Lung (tissue), 12 donors: Measurements from ENCODE around the gene XRCC6. TPM values are rescaled to one million over a fixed set of nuclear protein-coding genes. Genes with fewer than 3 reads are reported as not detected.
A peak's percentile ranks its signal among the peaks of the same experiment; 100 is the strongest.

Experiments used
- ATAC-seq: fragments of 200-7000 bp; cut with Tn5 transposase; one replicate; pipeline ENCODE4 v1.9.1; 2020; ENCODE audit warnings: moderate number of reproducible peaks; ENCODE audit not compliant: insufficient read depth, low FRiP score
- DNase-seq, 3 donors: peaks; one replicate each; pipeline ENCODE4 v3.0.0-alpha.2; 2013 to 2017
- H3K27ac ChIP-seq, 2 donors: one replicate each; pipeline ENCODE4 v1.5.1; 2013; ENCODE audit warnings: mild to moderate bottlenecking in 2 of 2, moderate library complexity in 2 of 2, control low read depth in 1 of 2, inconsistent platforms in 1 of 2, low read depth in 1 of 2, low read length in 1 of 2
- H3K27me3 ChIP-seq, 3 donors: one replicate each; pipeline ENCODE4 v1.5.1; 2013; ENCODE audit warnings: low read length in 2 of 3; ENCODE audit not compliant: control insufficient read depth in 3 of 3, insufficient read depth in 3 of 3
- H3K36me3 ChIP-seq, 4 donors: one replicate each; pipeline ENCODE4 v1.5.1; 2013; ENCODE audit warnings: low read length in 4 of 4, mild to moderate bottlenecking in 1 of 4, moderate library complexity in 1 of 4; ENCODE audit not compliant: control insufficient read depth in 4 of 4, insufficient read depth in 4 of 4
- H3K4me1 ChIP-seq, 5 donors: one replicate each; pipeline ENCODE4 v1.5.1; 2013; ENCODE audit warnings: low read length in 5 of 5, mild to moderate bottlenecking in 2 of 5, moderate library complexity in 1 of 5; ENCODE audit not compliant: control insufficient read depth in 5 of 5, insufficient read depth in 5 of 5
- H3K4me3 ChIP-seq: one replicate; pipeline ENCODE4 v1.5.1; 2013; ENCODE audit warnings: mild to moderate bottlenecking, control low read depth, moderate library complexity
- H3K9ac ChIP-seq, 2 donors: one replicate each; pipeline ENCODE4 v1.5.1; 2013; ENCODE audit warnings: low read length in 2 of 2, control low read depth in 1 of 2; ENCODE audit not compliant: insufficient read depth in 1 of 2
- H3K9me3 ChIP-seq, 4 donors: one replicate each; pipeline ENCODE4 v1.5.1; 2013; ENCODE audit warnings: low read length in 3 of 4, mild to moderate bottlenecking in 1 of 4, moderate library complexity in 1 of 4; ENCODE audit not compliant: control insufficient read depth in 4 of 4, insufficient read depth in 3 of 4
- WGBS, 2 donors: extraction: QIAGEN DNeasy Blood & Tissue Kit; methylation state at CpG; one replicate each; pipeline ENCODE4 v1.1.7; 2013; 5-methylcytosine and 5-hydroxymethylcytosine counted together
- polyA plus RNA-seq, 2 donors: library from polyadenylated mRNA; stranded (reverse); fragments of 200-250 nt; gene quantifications; one replicate each; pipeline ENCODE4 v1.2.1, GENCODE V29; 2013
- total RNA-seq, 2 donors: library from RNA; depleted of rRNA in 1 of 2; stranded (reverse); fragments of >200 nt in 1 of 2; gene quantifications; one replicate each; pipeline ENCODE4 v1.2.1, GENCODE V29; 2014 to 2021
- TF ChIP-seq, protein P1 (sequence below): IDR thresholded peaks from 2 replicates; pipeline ENCODE4 v1.5.1; 2012; ENCODE audit warnings: mild to moderate bottlenecking; ENCODE audit errors: control extremely low read depth, extremely low read depth
- donor health status: control.
- donor health status: control.
- donor health status: Bipolar disorder and iron deficiency.
- donor health status: healthy.
- donor health status: DM: yes; HTN: yes; CAD: no.

Gene XRCC6
- total and polyA plus RNA-seq, 4 donors, result 149 to 235 (median 194) TPM

DNA sequence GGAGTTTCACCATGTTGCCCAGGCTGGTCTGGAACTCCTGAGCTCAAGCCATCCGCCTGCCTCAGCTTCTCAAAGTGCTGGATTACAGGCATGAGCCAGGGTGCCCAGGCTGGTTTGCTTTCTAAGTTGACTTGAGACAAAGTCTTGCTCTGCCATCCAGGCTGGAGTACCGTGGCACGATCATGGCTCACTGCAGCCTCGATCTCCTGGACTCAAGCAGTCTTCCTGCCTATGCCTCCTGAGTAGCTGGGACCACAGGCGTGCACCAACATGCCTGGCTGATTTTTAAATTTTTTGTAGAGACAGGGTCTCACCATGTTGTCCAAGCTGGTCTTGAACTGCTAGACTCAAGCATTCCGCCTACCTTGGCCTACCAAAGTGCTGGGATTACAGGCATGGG lies 36.6 kb downstream of the XRCC6 start:
- TF ChIP-seq, protein P1, sequence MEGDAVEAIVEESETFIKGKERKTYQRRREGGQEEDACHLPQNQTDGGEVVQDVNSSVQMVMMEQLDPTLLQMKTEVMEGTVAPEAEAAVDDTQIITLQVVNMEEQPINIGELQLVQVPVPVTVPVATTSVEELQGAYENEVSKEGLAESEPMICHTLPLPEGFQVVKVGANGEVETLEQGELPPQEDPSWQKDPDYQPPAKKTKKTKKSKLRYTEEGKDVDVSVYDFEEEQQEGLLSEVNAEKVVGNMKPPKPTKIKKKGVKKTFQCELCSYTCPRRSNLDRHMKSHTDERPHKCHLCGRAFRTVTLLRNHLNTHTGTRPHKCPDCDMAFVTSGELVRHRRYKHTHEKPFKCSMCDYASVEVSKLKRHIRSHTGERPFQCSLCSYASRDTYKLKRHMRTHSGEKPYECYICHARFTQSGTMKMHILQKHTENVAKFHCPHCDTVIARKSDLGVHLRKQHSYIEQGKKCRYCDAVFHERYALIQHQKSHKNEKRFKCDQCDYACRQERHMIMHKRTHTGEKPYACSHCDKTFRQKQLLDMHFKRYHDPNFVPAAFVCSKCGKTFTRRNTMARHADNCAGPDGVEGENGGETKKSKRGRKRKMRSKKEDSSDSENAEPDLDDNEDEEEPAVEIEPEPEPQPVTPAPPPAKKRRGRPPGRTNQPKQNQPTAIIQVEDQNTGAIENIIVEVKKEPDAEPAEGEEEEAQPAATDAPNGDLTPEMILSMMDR, result no peak
- no peak for ATAC-seq
- no peak overlapping the region for H3K9ac ChIP-seq
- H3K27ac ChIP-seq, result peak overlapping the region in 1 of 2 donors; percentile 14
- no peaks in the 10 kb centered on the region for H3K9me3 ChIP-seq
- H3K4me3 ChIP-seq, result no peak overlapping the region
- WGBS, 2 donors, result 98 to 99% methylated on average over 6 of the region's 6 CpGs
- no peak for DNase-seq
- no peaks in the 10 kb centered on the region for H3K4me1 ChIP-seq
- H3K27me3 ChIP-seq, result no peaks in the 10 kb centered on the region
- peaks cover 42 to 68% (median 64%) of the 10 kb centered on the region in 4 donors for H3K36me3 ChIP-seq

DNA sequence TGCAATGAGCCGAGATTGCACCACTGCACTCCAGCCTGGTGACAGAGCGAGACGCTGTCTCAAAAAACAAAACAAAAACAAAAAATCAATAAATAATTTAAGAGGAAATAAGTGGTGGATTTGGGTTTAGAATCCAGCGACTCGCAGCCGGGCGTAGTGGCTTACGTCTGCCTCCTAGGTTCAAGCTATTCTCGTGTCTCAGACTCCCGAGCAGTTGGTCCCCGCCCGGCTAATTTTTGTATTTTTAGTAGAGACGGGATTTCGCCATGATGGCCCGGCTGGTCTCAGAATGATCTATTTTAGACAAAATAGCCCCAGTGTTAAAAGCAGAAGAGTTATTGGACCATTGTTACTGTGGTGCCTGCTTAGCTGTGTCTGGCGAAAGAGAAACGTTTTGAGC lies 37.8 kb downstream of the XRCC6 start:
- 96% methylated on average over 17 of the region's 17 CpGs for WGBS, 2 donors

DNA sequence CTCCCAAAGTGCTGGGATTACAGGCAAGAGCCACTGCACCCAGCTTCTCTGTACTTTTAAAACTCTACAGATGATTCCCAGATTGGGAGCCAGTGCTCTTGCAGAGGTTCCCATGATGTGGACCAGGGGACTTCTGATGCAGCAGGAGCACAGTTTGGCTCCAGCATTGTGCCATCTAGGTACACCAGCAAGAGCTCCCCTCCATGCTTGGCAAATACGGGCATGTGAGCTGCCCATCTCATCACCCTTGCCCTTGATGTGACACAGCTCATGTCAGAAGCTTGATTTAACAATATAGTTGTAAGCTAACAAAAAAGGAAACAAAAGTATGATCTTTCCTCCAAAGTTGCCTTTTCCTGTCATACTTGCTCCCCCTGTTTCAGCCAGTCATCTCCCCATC lies 38.8 kb downstream of the XRCC6 start:
- Histone ChIP-seq H3K36me3 (peaks cover 42 to 61% (median 56%) of the 10 kb centered on the region in 4 donors), H3K27ac (peak overlapping the region in 1 of 2 donors; percentile 85), H3K27me3 (no peaks in the 10 kb centered on the region), H3K9ac (no peak overlapping the region), H3K4me3 (no peak overlapping the region), H3K4me1 (no peaks in the 10 kb centered on the region), H3K9me3 (no peaks in the 10 kb centered on the region)
- ATAC-seq (no peak), DNase-seq (no peak)
- 94 to 96% methylated on average over 1 of the region's 1 CpG for WGBS, 2 donors
- TF ChIP-seq, protein P1, result no peak

More for the DNA sequence above, 37.8 kb downstream of the XRCC6 start:
- Histone ChIP-seq H3K4me3 (no peak overlapping the region), H3K4me1 (no peaks in the 10 kb centered on the region), H3K36me3 (peaks cover 42 to 65% (median 61%) of the 10 kb centered on the region in 4 donors), H3K9ac (no peak overlapping the region), H3K27me3 (no peaks in the 10 kb centered on the region), H3K27ac (peak overlapping the region in 1 of 2 donors; percentile 85), H3K9me3 (no peaks in the 10 kb centered on the region)
- DNase-seq (no peak), ATAC-seq (no peak)
- TF ChIP-seq, protein P1, result no peak

DNA sequence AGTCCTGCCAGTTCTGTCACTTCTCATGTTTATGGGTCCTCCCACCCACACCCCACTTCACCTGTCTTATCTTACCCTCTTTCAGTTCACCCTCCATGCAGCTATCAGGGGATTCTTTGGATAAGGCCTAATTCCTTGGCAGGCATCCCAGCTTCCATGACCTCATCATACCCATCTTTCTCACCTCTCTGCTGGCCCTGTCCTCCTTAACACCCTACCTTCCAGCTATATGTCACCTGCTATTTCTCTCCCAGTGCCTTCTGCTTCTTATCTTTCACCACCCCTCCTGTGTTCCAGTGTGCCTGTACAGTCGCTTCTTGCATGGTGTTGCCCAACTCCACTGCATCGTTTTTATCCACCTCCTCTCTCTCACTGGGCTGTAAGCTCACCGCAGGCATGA lies 39.3 kb downstream of the XRCC6 start:
- H3K9ac ChIP-seq, result no peak overlapping the region
- no peak overlapping the region for H3K4me3 ChIP-seq
- 86 to 88% methylated on average over 3 of the region's 3 CpGs for WGBS, 2 donors
- H3K36me3 ChIP-seq, result peaks cover 42 to 63% (median 58%) of the 10 kb centered on the region in 4 donors
- no peak for ATAC-seq
- TF ChIP-seq, protein P1, result no peak
- no peaks in the 10 kb centered on the region for H3K4me1 ChIP-seq
- no peaks in the 10 kb centered on the region for H3K27me3 ChIP-seq
- H3K27ac ChIP-seq, result peak overlapping the region in 1 of 2 donors; percentile 85
- H3K9me3 ChIP-seq, result no peaks in the 10 kb centered on the region
- no peak for DNase-seq
